Stomach smooth muscle (tissue), 2 donors: ENCODE data around the gene KCP.

Source experiments
- H3K27ac ChIP-seq: one replicate; pipeline ENCODE4 v1.7.0; 2013; ENCODE audit warnings: mild to moderate bottlenecking, low read length, inconsistent platforms
- H3K27me3 ChIP-seq, 2 donors: one replicate each; pipeline ENCODE4 v1.7.0; 2013; ENCODE audit warnings: low read length in 2 of 2; ENCODE audit not compliant: insufficient read depth in 2 of 2, control insufficient read depth in 1 of 2
- H3K36me3 ChIP-seq, 2 donors: one replicate each; pipeline ENCODE4 v1.7.0; 2013; ENCODE audit warnings: low read length in 2 of 2; ENCODE audit not compliant: control insufficient read depth in 2 of 2, insufficient read depth in 2 of 2
- H3K4me1 ChIP-seq: one replicate; pipeline ENCODE4 v1.7.0; 2013; ENCODE audit warnings: low read length; ENCODE audit not compliant: control insufficient read depth, insufficient read depth
- H3K4me3 ChIP-seq, 2 donors: one replicate each; pipeline ENCODE4 v1.7.0; 2013; ENCODE audit warnings: low read length in 2 of 2
- H3K9ac ChIP-seq, 2 donors: one replicate each; pipeline ENCODE4 v1.7.0; 2013; ENCODE audit warnings: low read length in 2 of 2, mild to moderate bottlenecking in 1 of 2
- H3K9me3 ChIP-seq, 2 donors: one replicate each; pipeline ENCODE4 v1.7.0; 2013; ENCODE audit warnings: low read length in 2 of 2; ENCODE audit not compliant: control insufficient read depth in 2 of 2
- donor health status: healthy.
- donor health status: Pancreatic carcinoma.

Gene KCP

GRCh38 chr7:128827248-128827958 is 83.1 kb downstream of the KCP start:
- Histone ChIP-seq H3K27ac (peak overlapping the region; percentile 88), H3K9ac (peak overlapping the region; percentile 61 to 71), H3K27me3 (no peaks in the 10 kb centered on the region), H3K9me3 (no peaks in the 10 kb centered on the region), H3K36me3 (no peaks in the 10 kb centered on the region), H3K4me1 (peaks cover 41% of the 10 kb centered on the region), H3K4me3 (peak overlapping the region; percentile 30 to 35)

GRCh38 chr7:128826916-128827247 is 83.6 kb downstream of the KCP start:
- Histone ChIP-seq H3K4me1 (peaks cover 39% of the 10 kb centered on the region), H3K27me3 (no peaks in the 10 kb centered on the region), H3K27ac (peak overlapping the region; percentile 88), H3K9ac (no peak overlapping the region), H3K4me3 (no peak overlapping the region), H3K36me3 (no peaks in the 10 kb centered on the region), H3K9me3 (no peaks in the 10 kb centered on the region)
